MM.1S (cell line): ENCODE measurements around the gene GSS.

Experiments used
- DNase-seq: peaks from one replicate; pipeline ENCODE4 v3.0.0-alpha.2; 2015
- H2AFZ ChIP-seq: fragments of 300-600 bp; sonication (generic); 2 replicates; pipeline ENCODE4 v1.6.0; 2016; ENCODE audit warnings: antibody characterized with exemption, low read length
- H3F3A ChIP-seq: fragments of 300-600 bp; sonication (generic); 2 replicates; pipeline ENCODE4 v1.6.1; 2016; ENCODE audit warnings: mild to moderate bottlenecking, antibody characterized with exemption, low read length, moderate library complexity, mixed read lengths; ENCODE audit not compliant: insufficient read depth
- H3K27ac ChIP-seq: fragments of 300-600 bp; sonication (generic); 2 replicates; pipeline ENCODE4 v1.5.1; 2016; ENCODE audit warnings: mild to moderate bottlenecking, low read length
- H3K27me3 ChIP-seq: fragments of 300-600 bp; sonication (generic); replicated peaks from 2 replicates; pipeline ENCODE4 v1.6.0; 2016; ENCODE audit warnings: low read length; ENCODE audit not compliant: insufficient read depth
- H3K36me3 ChIP-seq: fragments of 300-600 bp; sonication (generic); replicated peaks from 2 replicates; pipeline ENCODE4 v1.6.1; 2016; ENCODE audit warnings: mild to moderate bottlenecking, low read length, mixed read lengths; ENCODE audit not compliant: insufficient read depth
- H3K4me1 ChIP-seq: fragments of 300-600 bp; sonication (generic); 2 replicates; pipeline ENCODE4 v1.6.1; 2016; ENCODE audit warnings: low read length, mixed read lengths
- H3K4me2 ChIP-seq: fragments of 300-600 bp; sonication (generic); 2 replicates; pipeline ENCODE4 v1.6.0; 2016; ENCODE audit warnings: low read depth, low read length
- H3K4me3 ChIP-seq: fragments of 300-600 bp; sonication (generic); 2 replicates; pipeline ENCODE4 v1.5.1; 2016; ENCODE audit warnings: low read length, mixed read lengths
- H3K79me2 ChIP-seq: fragments of 300-600 bp; sonication (generic); 2 replicates; pipeline ENCODE4 v1.6.1; 2016; ENCODE audit warnings: mixed run types, low read length, mixed read lengths
- H3K9ac ChIP-seq: fragments of 300-600 bp; sonication (generic); 2 replicates; pipeline ENCODE4 v1.6.1; 2016; ENCODE audit warnings: low read length, mixed read lengths
- H3K9me2 ChIP-seq: fragments of 300-600 bp; sonication (generic); replicated peaks from 2 replicates; pipeline ENCODE4 v1.6.1; 2016; ENCODE audit warnings: mild to moderate bottlenecking, low read length, mixed read lengths; ENCODE audit not compliant: insufficient read depth
- H3K9me3 ChIP-seq: fragments of 300-600 bp; sonication (generic); replicated peaks from 2 replicates; pipeline ENCODE4 v1.6.1; 2016; ENCODE audit warnings: mild to moderate bottlenecking, low read length, mixed read lengths; ENCODE audit not compliant: insufficient read depth
- H4K20me1 ChIP-seq: fragments of 300-600 bp; sonication (generic); 2 replicates; pipeline ENCODE4 v1.6.1; 2016; ENCODE audit warnings: mild to moderate bottlenecking, low read length, moderate library complexity, mixed read lengths; ENCODE audit not compliant: insufficient read depth
- EZH2 ChIP-seq: fragments of 300-600 bp; sonication (generic); optimal IDR thresholded peaks from 2 replicates; pipeline ENCODE3; 2017; ENCODE audit warnings: low read depth, mild to moderate bottlenecking, antibody characterized with exemption, low read length, mixed read lengths
- EZH2phosphoT487 ChIP-seq: fragments of 300-600 bp; sonication (generic); IDR thresholded peaks from 2 replicates; pipeline ENCODE4 v1.6.1; 2018; ENCODE audit warnings: antibody characterized with exemption, low read length
- TF ChIP-seq, protein P1 (sequence below): fragments of 300-600 bp; sonication (generic); IDR thresholded peaks from 2 replicates; pipeline ENCODE4 v1.5.1; 2016; ENCODE audit warnings: antibody characterized with exemption, low read length, mixed read lengths

GSS gene

GRCh38 chr20:34979366-34980153 is 24.0 kb upstream of the GSS start:
- Histone ChIP-seq H4K20me1 (no peaks in the 10 kb centered on the region), H3K4me1 (no peaks in the 10 kb centered on the region), H2AFZ (no peak overlapping the region), H3K36me3 (no peaks in the 10 kb centered on the region), H3K9ac (no peak overlapping the region), H3K79me2 (no peaks in the 10 kb centered on the region), H3K9me2 (no peaks in the 10 kb centered on the region), H3K27ac (no peak overlapping the region), H3K27me3 (no peaks in the 10 kb centered on the region; the same call in 1 of the 2 replicates), H3K9me3 (no peaks in the 10 kb centered on the region), H3K4me3 (no peak overlapping the region), H3F3A (no peaks in the 10 kb centered on the region), H3K4me2 (no peak overlapping the region)
- DNase-seq, result no peak
- TF ChIP-seq EZH2 (no peak), EZH2phosphoT487 (no peak)
- TF ChIP-seq, protein P1, sequence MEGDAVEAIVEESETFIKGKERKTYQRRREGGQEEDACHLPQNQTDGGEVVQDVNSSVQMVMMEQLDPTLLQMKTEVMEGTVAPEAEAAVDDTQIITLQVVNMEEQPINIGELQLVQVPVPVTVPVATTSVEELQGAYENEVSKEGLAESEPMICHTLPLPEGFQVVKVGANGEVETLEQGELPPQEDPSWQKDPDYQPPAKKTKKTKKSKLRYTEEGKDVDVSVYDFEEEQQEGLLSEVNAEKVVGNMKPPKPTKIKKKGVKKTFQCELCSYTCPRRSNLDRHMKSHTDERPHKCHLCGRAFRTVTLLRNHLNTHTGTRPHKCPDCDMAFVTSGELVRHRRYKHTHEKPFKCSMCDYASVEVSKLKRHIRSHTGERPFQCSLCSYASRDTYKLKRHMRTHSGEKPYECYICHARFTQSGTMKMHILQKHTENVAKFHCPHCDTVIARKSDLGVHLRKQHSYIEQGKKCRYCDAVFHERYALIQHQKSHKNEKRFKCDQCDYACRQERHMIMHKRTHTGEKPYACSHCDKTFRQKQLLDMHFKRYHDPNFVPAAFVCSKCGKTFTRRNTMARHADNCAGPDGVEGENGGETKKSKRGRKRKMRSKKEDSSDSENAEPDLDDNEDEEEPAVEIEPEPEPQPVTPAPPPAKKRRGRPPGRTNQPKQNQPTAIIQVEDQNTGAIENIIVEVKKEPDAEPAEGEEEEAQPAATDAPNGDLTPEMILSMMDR, result no peak

GRCh38 chr20:34978092-34978744 is 22.6 kb upstream of the GSS start:
- H4K20me1 ChIP-seq, result no peaks in the 10 kb centered on the region
- H3K4me3 ChIP-seq, result no peak overlapping the region
- no peaks in the 10 kb centered on the region for H3K9me3 ChIP-seq
- no peak overlapping the region for H3K9ac ChIP-seq
- TF ChIP-seq EZH2 (no peak), EZH2phosphoT487 (no peak)
- TF ChIP-seq, protein P1, result no peak
- H3K27ac ChIP-seq, result no peak overlapping the region
- no peaks in the 10 kb centered on the region for H3K9me2 ChIP-seq
- H3K4me1 ChIP-seq, result no peaks in the 10 kb centered on the region
- H3F3A ChIP-seq, result no peaks in the 10 kb centered on the region
- no peaks in the 10 kb centered on the region for H3K79me2 ChIP-seq
- H3K4me2 ChIP-seq, result no peak overlapping the region
- H2AFZ ChIP-seq, result no peak overlapping the region
- no peaks in the 10 kb centered on the region; the same call in 1 of the 2 replicates for H3K27me3 ChIP-seq
- no peak for DNase-seq
- no peaks in the 10 kb centered on the region for H3K36me3 ChIP-seq

DNA sequence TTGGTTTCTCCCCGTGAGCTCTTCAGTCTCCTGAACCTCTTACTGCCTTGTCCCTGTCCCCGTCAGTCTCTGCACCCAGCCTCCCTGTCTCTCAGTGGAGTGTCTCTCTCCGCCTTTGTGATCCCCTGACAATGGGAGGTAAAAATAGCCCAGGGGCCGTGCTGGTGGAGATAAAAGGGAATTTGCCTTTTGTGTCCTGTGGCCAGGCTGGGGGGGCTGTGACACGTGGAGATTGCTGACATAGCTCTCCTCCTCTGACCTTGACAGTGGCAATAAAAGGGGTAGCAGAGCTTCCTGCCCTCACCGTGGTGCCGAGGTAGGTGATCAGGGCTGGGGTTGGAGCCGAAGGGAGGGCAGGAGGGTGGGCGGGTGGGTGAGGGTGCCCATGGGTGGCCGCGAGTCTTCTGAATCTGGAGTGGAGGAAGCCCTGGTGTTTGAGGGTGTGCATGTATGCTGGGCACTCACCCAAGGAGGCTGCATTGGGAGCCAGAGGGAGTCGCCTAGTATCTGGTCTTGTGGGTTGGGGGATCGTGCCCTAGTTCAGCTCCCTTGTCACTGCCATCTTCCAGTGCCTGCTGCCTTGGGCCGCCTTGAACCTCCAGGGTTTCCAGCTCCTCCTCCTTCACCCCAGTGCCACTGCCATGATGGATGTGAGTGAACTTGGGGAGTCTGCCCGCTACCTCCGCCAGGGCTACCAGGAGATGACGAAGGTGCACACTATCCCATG is 21.9 kb upstream of the GSS start:
- no peak overlapping the region for H3K4me2 ChIP-seq
- no peaks in the 10 kb centered on the region for H3K79me2 ChIP-seq
- no peaks in the 10 kb centered on the region for H4K20me1 ChIP-seq
- H3F3A ChIP-seq, result no peaks in the 10 kb centered on the region
- H2AFZ ChIP-seq, result no peak overlapping the region
- H3K4me3 ChIP-seq, result no peak overlapping the region
- no peaks in the 10 kb centered on the region for H3K4me1 ChIP-seq
- TF ChIP-seq, protein P1, result no peak
- TF ChIP-seq EZH2 (no peak), EZH2phosphoT487 (no peak)
- no peak for DNase-seq
- no peaks in the 10 kb centered on the region for H3K9me3 ChIP-seq
- no peaks in the 10 kb centered on the region; the same call in 1 of the 2 replicates for H3K27me3 ChIP-seq
- H3K9me2 ChIP-seq, result no peaks in the 10 kb centered on the region
- H3K36me3 ChIP-seq, result no peaks in the 10 kb centered on the region
- no peak overlapping the region for H3K9ac ChIP-seq
- no peak overlapping the region for H3K27ac ChIP-seq
